SH-SY5Y (cell line): ENCODE data around the gene XIRP2.

Source experiments
- GATA2 ChIP-seq: IDR thresholded peaks from 2 replicates; pipeline ENCODE4 v1.6.1; 2011; ENCODE audit warnings: mild to moderate bottlenecking, low read depth, low read length
- GATA3 ChIP-seq: IDR thresholded peaks from 2 replicates; pipeline ENCODE4 v1.6.1; 2011; ENCODE audit warnings: low read depth, mild to moderate bottlenecking, low read length, moderate library complexity

DNA sequence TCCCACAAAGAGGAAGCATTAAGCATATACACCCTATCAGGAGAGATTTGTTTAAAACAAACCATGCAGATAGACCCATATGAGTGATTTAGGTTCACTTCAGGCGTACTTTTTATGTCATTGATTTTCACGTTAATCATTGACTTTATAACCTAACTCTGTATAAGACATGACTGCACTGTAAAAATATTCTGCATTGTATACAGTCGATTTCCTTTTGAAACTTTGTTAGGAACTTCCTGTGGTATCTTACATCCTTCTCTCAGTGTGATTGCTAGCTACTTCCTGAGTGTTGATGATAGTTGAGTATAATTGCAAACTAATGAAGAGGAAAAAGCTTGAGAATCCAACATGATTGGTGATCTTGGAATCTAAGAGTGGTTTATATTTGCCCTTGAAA lies 69.4 kb downstream of the XIRP2 start:
- TF ChIP-seq GATA2 (no peak), GATA3 (no peak)
